Measurements from ENCODE around the gene KLLN.
"Not testable (repeated sequence)": the region's sequence is repeated elsewhere in the genome, so short reads cannot be mapped to it uniquely, and the experiment has no call there.

KLLN gene

DNA sequence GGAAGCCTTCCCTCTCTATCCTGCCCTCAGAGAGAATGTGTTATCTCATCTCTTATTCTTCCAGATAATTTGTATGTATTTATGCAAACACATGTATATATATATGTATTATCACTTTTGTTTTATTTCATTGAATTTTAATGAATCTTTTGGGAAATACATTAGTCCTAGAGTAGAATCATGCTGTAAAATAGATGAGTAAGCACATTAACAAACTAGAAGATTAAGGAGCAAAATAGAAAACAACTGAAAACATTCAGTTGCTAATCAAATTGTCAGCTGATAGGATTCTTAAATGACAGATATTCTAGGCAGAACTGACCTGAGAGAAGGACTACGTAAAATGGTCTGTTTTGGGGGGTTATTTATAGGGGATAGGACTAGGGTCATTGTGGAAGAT is 11.2 kb downstream of the KLLN start:
- Mint-ChIP-seq H3K9me3 (no peaks in the 10 kb centered on the region), H3K27me3 (ENCODE audit: low read depth) (no peaks in the 10 kb centered on the region), H3K4me1 (no peaks in the 10 kb centered on the region), H3K4me3 (no peak overlapping the region), H3K27ac (no peak overlapping the region), H3K36me3 (ENCODE audit: low read depth) (no peaks in the 10 kb centered on the region)
- TF ChIP-seq, protein P1, sequence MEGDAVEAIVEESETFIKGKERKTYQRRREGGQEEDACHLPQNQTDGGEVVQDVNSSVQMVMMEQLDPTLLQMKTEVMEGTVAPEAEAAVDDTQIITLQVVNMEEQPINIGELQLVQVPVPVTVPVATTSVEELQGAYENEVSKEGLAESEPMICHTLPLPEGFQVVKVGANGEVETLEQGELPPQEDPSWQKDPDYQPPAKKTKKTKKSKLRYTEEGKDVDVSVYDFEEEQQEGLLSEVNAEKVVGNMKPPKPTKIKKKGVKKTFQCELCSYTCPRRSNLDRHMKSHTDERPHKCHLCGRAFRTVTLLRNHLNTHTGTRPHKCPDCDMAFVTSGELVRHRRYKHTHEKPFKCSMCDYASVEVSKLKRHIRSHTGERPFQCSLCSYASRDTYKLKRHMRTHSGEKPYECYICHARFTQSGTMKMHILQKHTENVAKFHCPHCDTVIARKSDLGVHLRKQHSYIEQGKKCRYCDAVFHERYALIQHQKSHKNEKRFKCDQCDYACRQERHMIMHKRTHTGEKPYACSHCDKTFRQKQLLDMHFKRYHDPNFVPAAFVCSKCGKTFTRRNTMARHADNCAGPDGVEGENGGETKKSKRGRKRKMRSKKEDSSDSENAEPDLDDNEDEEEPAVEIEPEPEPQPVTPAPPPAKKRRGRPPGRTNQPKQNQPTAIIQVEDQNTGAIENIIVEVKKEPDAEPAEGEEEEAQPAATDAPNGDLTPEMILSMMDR (IDR thresholded peaks at IDR 0.05; ENCODE audit: unreplicated experiment in 3 of 3), result no peak

- Mint-ChIP-seq H3K4me1 (no peaks in the 10 kb centered on the region), H3K27ac (no peak overlapping the region), H3K36me3 (ENCODE audit: low read depth) (no peaks in the 10 kb centered on the region), H3K4me3 (no peak overlapping the region), H3K9me3 (no peaks in the 10 kb centered on the region), H3K27me3 (ENCODE audit: low read depth) (no peaks in the 10 kb centered on the region)
- TF ChIP-seq, protein P1 (IDR thresholded peaks at IDR 0.05; ENCODE audit: unreplicated experiment in 3 of 3), result peak; percentile 59 to 64 (median 62)
These were observed 12.6 kb downstream of the KLLN start for GRCh38 chr10:87850742-87851205.

DNA sequence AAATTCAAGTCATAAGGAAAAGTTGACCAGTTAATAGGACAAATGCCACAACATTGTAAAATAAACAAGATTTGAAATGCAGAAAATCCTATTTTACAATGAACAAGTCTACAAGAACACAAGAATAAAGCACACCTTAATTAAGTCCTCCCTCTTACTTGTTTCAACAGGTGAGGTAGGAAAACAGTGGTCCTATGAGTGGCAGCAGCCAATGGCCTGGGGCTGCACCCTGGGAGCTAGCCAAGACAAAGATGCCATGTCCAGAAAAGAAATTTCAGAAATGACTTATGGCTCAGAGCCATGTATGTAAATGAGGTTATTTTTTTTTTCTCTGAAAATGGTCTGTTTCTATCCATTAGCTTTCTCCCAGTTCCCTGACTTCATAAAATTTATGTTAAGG is 14.3 kb downstream of the KLLN start:
- Mint-ChIP-seq H3K9me3 (no peaks in the 10 kb centered on the region), H3K27ac (no peak overlapping the region), H3K36me3 (ENCODE audit: low read depth) (no peaks in the 10 kb centered on the region), H3K27me3 (ENCODE audit: low read depth) (no peaks in the 10 kb centered on the region), H3K4me1 (no peaks in the 10 kb centered on the region), H3K4me3 (no peak overlapping the region)
- TF ChIP-seq, protein P1 (IDR thresholded peaks at IDR 0.05; ENCODE audit: unreplicated experiment in 3 of 3), result no peak

- H3K4me1 Mint-ChIP-seq, result no peaks in the 10 kb centered on the region
- H3K9me3 Mint-ChIP-seq, result no peaks in the 10 kb centered on the region
- no peaks in the 10 kb centered on the region for H3K27me3 Mint-ChIP-seq (ENCODE audit: low read depth)
- TF ChIP-seq, protein P1 (IDR thresholded peaks at IDR 0.05; ENCODE audit: unreplicated experiment in 3 of 3), result no peak
- no peak overlapping the region for H3K4me3 Mint-ChIP-seq
- H3K36me3 Mint-ChIP-seq (ENCODE audit: low read depth), result no peaks in the 10 kb centered on the region
- H3K27ac Mint-ChIP-seq, result no peak overlapping the region
These were observed 15.8 kb downstream of the KLLN start for GRCh38 chr10:87847550-87847949.

DNA sequence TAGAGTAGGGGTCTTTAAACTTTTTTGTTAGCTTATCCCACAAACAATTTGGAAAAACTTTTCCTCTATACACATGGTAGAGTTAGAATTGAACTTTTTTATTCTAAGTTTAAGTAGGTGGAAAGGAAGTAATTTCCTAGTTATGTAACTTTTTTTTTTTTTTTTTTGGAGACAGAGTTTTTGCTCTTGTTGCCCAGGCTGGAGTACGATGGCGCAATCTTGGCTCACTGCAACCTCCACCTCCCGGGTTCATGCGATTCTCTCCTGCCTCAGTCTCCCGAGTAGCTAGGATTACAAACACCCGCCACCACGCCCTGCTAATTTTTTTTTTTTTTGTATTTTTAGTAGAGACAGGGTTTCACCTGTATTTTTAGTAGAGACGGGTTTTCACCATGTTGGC is 16.6 kb downstream of the KLLN start:
- not testable (repeated sequence) for H3K9me3 Mint-ChIP-seq; H3K4me1 Mint-ChIP-seq; H3K27me3 Mint-ChIP-seq (ENCODE audit: low read depth); H3K27ac Mint-ChIP-seq; H3K36me3 Mint-ChIP-seq (ENCODE audit: low read depth); H3K4me3 Mint-ChIP-seq

DNA sequence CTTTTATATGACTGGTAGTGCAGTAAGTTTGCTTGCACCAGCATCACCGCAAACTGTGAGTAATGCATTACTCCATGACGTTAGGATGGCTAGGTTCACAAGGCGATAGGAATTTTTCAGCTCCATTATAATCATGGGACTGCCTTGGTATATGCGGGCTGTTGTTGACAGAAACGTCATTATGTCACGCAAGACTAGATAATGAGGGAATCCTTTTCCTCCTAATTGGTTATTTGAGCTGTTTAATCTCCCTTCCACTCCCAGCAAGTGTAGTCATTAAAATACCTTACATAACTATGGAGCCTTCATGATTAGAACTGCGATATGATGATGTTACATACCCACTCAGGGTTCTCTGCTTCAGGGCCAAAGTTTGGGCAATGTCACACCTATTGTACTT is 17.3 kb downstream of the KLLN start:
- no peaks in the 10 kb centered on the region for H3K36me3 Mint-ChIP-seq (ENCODE audit: low read depth)
- no peaks in the 10 kb centered on the region for H3K9me3 Mint-ChIP-seq
- TF ChIP-seq, protein P1 (IDR thresholded peaks at IDR 0.05; ENCODE audit: unreplicated experiment in 3 of 3), result no peak
- no peak overlapping the region for H3K4me3 Mint-ChIP-seq
- H3K27ac Mint-ChIP-seq, result no peak overlapping the region
- H3K27me3 Mint-ChIP-seq (ENCODE audit: low read depth), result no peaks in the 10 kb centered on the region
- no peaks in the 10 kb centered on the region for H3K4me1 Mint-ChIP-seq
